SK-N-SH (cell line): ENCODE results near the gene UBE2E1. TPM values are rescaled to one million over a fixed set of nuclear protein-coding genes. Genes with fewer than 3 reads are reported as not detected.
"Not testable (repeated sequence)": the region's sequence is repeated elsewhere in the genome, so short reads cannot be mapped to it uniquely, and the experiment has no call there.

ENCODE experiments used
- CTCF ChIA-PET: fragments of 300-600, 350-600 bp; formaldehyde crosslinking; extraction: SDS; loops from one replicate; lab custom pipeline; 2021; lab: Yijun Ruan, JAX
- POLR2A ChIA-PET: fragments of 350-600 bp; sonication (Branson Sonifier 250); formaldehyde crosslinking; extraction: SDS; loops from one replicate; lab custom pipeline; 2020; ENCODE audit warnings: antibody characterized with exemption, inconsistent platforms; lab: Yijun Ruan, JAX
- DNase-seq: peaks from one replicate; pipeline ENCODE4 v3.0.0; 2012
- H2AFZ ChIP-seq: fragments of 200-600 bp; sonication (generic); 2 replicates; pipeline ENCODE4 v1.8.1; 2016; ENCODE audit warnings: antibody characterized with exemption, mild to moderate bottlenecking, low read depth
- H3F3A ChIP-seq: fragments of 200-600 bp; sonication (generic); replicated peaks from 2 replicates; pipeline ENCODE3; 2016; ENCODE audit warnings: antibody characterized with exemption, mild to moderate bottlenecking; ENCODE audit not compliant: insufficient read depth
- H3K27ac ChIP-seq, 2 experiments: fragments of 200-500 bp in 1 of 2; fragments of 200-600 bp in 1 of 2; sonication (Bioruptor generic) in 1 of 2; sonication (generic), shearing (Covaris generic) in 1 of 2; 2 replicates each; pipeline versions ENCODE4 v1.5.1 to v1.6.1; 2014 to 2016; ENCODE audit warnings: low read depth in 2 of 2, inconsistent platforms in 1 of 2, low read length in 1 of 2, mild to moderate bottlenecking in 1 of 2, mixed read lengths in 1 of 2
- H3K27me3 ChIP-seq: fragments of 200-600 bp; sonication (generic), shearing (Covaris generic); 2 replicates; pipeline ENCODE4 v1.6.1; 2016; ENCODE audit warnings: mixed run types; ENCODE audit not compliant: insufficient read depth
- H3K36me3 ChIP-seq, 2 experiments: fragments of 200-500 bp in 1 of 2; fragments of 200-600 bp in 1 of 2; sonication (Bioruptor generic) in 1 of 2; sonication (generic) in 1 of 2; replicated peaks in 1 of 2; 2 replicates each; pipeline versions ENCODE3 to v1.5.1; 2014 to 2016; ENCODE audit warnings: low read length in 1 of 2, mild to moderate bottlenecking in 1 of 2; ENCODE audit not compliant: insufficient read depth in 2 of 2, control insufficient read depth in 1 of 2
- H3K4me1 ChIP-seq, 2 experiments: fragments of 200-500 bp in 1 of 2; fragments of 200-600 bp in 1 of 2; sonication (Bioruptor generic) in 1 of 2; sonication (generic), shearing (Covaris generic) in 1 of 2; 2 replicates each; pipeline versions ENCODE4 v1.5.1 to v1.6.1; 2014 to 2016; ENCODE audit warnings: low read depth in 1 of 2, low read length in 1 of 2, mixed run types in 1 of 2; ENCODE audit not compliant: insufficient read depth in 2 of 2, control insufficient read depth in 1 of 2
- H3K4me2 ChIP-seq: fragments of 200-600 bp; sonication (generic), shearing (Covaris generic); 2 replicates; pipeline ENCODE4 v1.6.1; 2017; ENCODE audit warnings: mixed run types
- H3K4me3 ChIP-seq, 2 experiments: fragments of 200-500 bp in 1 of 2; fragments of 200-600 bp in 1 of 2; sonication (Bioruptor generic) in 1 of 2; sonication (generic), shearing (Covaris generic) in 1 of 2; 2 replicates each; pipeline versions ENCODE4 v1.5.1 to v1.8.1; 2014 to 2016; ENCODE audit warnings: low read depth in 2 of 2, inconsistent platforms in 1 of 2, low read length in 1 of 2, mild to moderate bottlenecking in 1 of 2, mixed read lengths in 1 of 2, moderate library complexity in 1 of 2
- H3K79me2 ChIP-seq: fragments of 200-600 bp; sonication (generic); 2 replicates; pipeline ENCODE4 v1.8.1; 2017; ENCODE audit warnings: mild to moderate bottlenecking; ENCODE audit not compliant: insufficient read depth
- H3K9ac ChIP-seq: fragments of 200-600 bp; sonication (generic); 2 replicates; pipeline ENCODE4 v1.6.1; 2017; ENCODE audit warnings: mixed run types
- H3K9me2 ChIP-seq: fragments of 200-600 bp; sonication (generic); 2 replicates; pipeline ENCODE4 v1.6.1; 2017; ENCODE audit warnings: mixed run types
- H3K9me3 ChIP-seq: fragments of 200-600 bp; sonication (generic); 2 replicates; pipeline ENCODE4 v1.6.1; 2017; ENCODE audit warnings: mixed run types, mild to moderate bottlenecking, moderate library complexity
- H4K20me1 ChIP-seq: fragments of 200-600 bp; sonication (generic); 2 replicates; pipeline ENCODE4 v1.6.1; 2017; ENCODE audit warnings: mild to moderate bottlenecking, mixed run types; ENCODE audit not compliant: insufficient read depth
- FOSL2 ChIP-seq: IDR thresholded peaks from 2 replicates; pipeline ENCODE4 v1.4.0; 2012; ENCODE audit warnings: low read depth, mild to moderate bottlenecking, moderate library complexity, borderline replicate concordance
- FOXM1 ChIP-seq: IDR thresholded peaks from 2 replicates; pipeline ENCODE4 v1.4.0; 2012; ENCODE audit warnings: low read depth, mild to moderate bottlenecking
- GABPA ChIP-seq: IDR thresholded peaks from 2 replicates; pipeline ENCODE4 v1.4.0; 2012; ENCODE audit warnings: low read depth, mild to moderate bottlenecking
- GATA2 ChIP-seq: sonication (generic); formaldehyde crosslinking; IDR thresholded peaks from 2 replicates; pipeline ENCODE4 v1.5.0; 2020; ENCODE audit warnings: mild to moderate bottlenecking, missing genetic modification reagents
- JUND ChIP-seq: IDR thresholded peaks from 2 replicates; pipeline ENCODE4 v1.4.0; 2012
- MAX ChIP-seq: IDR thresholded peaks from 2 replicates; pipeline ENCODE4 v1.4.0; 2012; ENCODE audit warnings: low read depth
- MXI1 ChIP-seq: IDR thresholded peaks from 2 replicates; pipeline ENCODE4 v1.6.1; 2012; ENCODE audit warnings: mild to moderate bottlenecking, low read depth, low read length, improper control_type of control experiment
- NFIC ChIP-seq: IDR thresholded peaks from 2 replicates; pipeline ENCODE4 v1.4.0; 2012; ENCODE audit warnings: borderline replicate concordance
- NRF1 ChIP-seq: IDR thresholded peaks from 2 replicates; pipeline ENCODE4 v1.6.1; 2012; ENCODE audit warnings: low read depth, mild to moderate bottlenecking, low read length
- RFX5 ChIP-seq: IDR thresholded peaks from 2 replicates; pipeline ENCODE4 v1.6.1; 2012; ENCODE audit warnings: mild to moderate bottlenecking, improper control_type of control experiment, low read length
- SIN3A ChIP-seq: IDR thresholded peaks from 2 replicates; pipeline ENCODE4 v1.6.1; 2012; ENCODE audit warnings: low read depth, mild to moderate bottlenecking, low read length, moderate library complexity, borderline replicate concordance
- TCF12 ChIP-seq: IDR thresholded peaks from 2 replicates; pipeline ENCODE4 v1.4.0; 2012
- TEAD4 ChIP-seq: IDR thresholded peaks from 2 replicates; pipeline ENCODE4 v1.4.0; 2012; ENCODE audit warnings: mild to moderate bottlenecking, borderline replicate concordance; ENCODE audit not compliant: insufficient read depth
- USF2 ChIP-seq: fragments of 150-350 bp; IDR thresholded peaks from 2 replicates; pipeline ENCODE4 v1.6.1; 2017; ENCODE audit warnings: antibody characterized with exemption, low read length, low read depth, borderline replicate concordance
- WGBS: methylation state at CpG from one replicate; pipeline ENCODE4 v1.1.6; 2017; ENCODE audit warnings: low lambda C conversion rate; 5-methylcytosine and 5-hydroxymethylcytosine counted together
- polyA plus RNA-seq, 3 experiments: library from polyadenylated mRNA; depleted of rRNA; stranded (reverse); fragments of >200 nt; gene quantifications; 2 replicates each; pipeline ENCODE4 v1.2.3, GENCODE V29; 2012
- TF ChIP-seq, protein P1 (sequence below): IDR thresholded peaks from 2 replicates; pipeline ENCODE4 v1.6.1; 2012; ENCODE audit warnings: mild to moderate bottlenecking, low read depth, low read length, moderate library complexity
- TF ChIP-seq, protein P2 (sequence below): IDR thresholded peaks from 2 replicates; pipeline ENCODE4 v1.4.0; 2012; ENCODE audit warnings: low read depth, borderline replicate concordance

The UBE2E1 gene
- polyA plus RNA-seq, 1 of the 3 experiments (the other 2 are of a cell fraction) = 59.9 TPM

- Histone ChIP-seq H4K20me1 (peaks cover 39% of the 10 kb centered on the region; the same call in 1 of the 2 replicates), H3K79me2 (peaks cover 24% of the 10 kb centered on the region), H3K4me1 (peaks cover 9 to 11% of the 10 kb centered on the region in 2 experiments; a peak in 2 of 4 replicates)
- H3K27ac ChIP-seq, H3F3A ChIP-seq, H3K9me2 ChIP-seq, H3K9ac ChIP-seq, H3K36me3 ChIP-seq, H3K4me3 ChIP-seq, POLR2A ChIA-PET, H3K27me3 ChIP-seq, H3K4me2 ChIP-seq, DNase-seq, H3K9me3 ChIP-seq, H2AFZ ChIP-seq: not testable (repeated sequence)
- 100% methylated on average over 1 of the region's 5 CpGs for WGBS
- CTCF ChIA-PET = interaction anchor here (2.6 kb wide), 1 partner anchor 18 kb away, joined by 8 read pairs; no protein-coding TSS in a partner anchor
Measured at GRCh38 chr3:23870663-23871043, 64.9 kb downstream of the UBE2E1 start.

- H3K4me1 ChIP-seq, H3K9me3 ChIP-seq, H3K4me3 ChIP-seq, H3K4me2 ChIP-seq, H3K27me3 ChIP-seq, POLR2A ChIA-PET, H2AFZ ChIP-seq, H3K9me2 ChIP-seq, H3K27ac ChIP-seq, DNase-seq, CTCF ChIA-PET, H3K9ac ChIP-seq, H3F3A ChIP-seq, H3K36me3 ChIP-seq: not testable (repeated sequence)
- H3K79me2 ChIP-seq = peaks cover 27% of the 10 kb centered on the region
- 98% methylated on average over 8 of the region's 34 CpGs for WGBS
- H4K20me1 ChIP-seq = peaks cover 37% of the 10 kb centered on the region; the same call in 1 of the 2 replicates
Measured at GRCh38 chr3:23871361-23871760, 65.6 kb downstream of the UBE2E1 start.

- no peaks in the 10 kb centered on the region for H3K9me3 ChIP-seq
- ChIA-PET CTCF (no interaction called here), POLR2A (no interaction called here)
- H2AFZ ChIP-seq = no peak overlapping the region
- no peak for TF ChIP-seq RFX5
- TF ChIP-seq FOSL2 = no peak
- no peak for TF ChIP-seq NFIC
- no peak for TF ChIP-seq MAX
- no peak for TF ChIP-seq JUND
- TF ChIP-seq GABPA = no peak
- no peak for TF ChIP-seq SIN3A
- no peak for TF ChIP-seq TCF12
- TF ChIP-seq MXI1 = no peak
- TF ChIP-seq GATA2 (CRISPR knock-in tag) = no peak
- TF ChIP-seq, protein P1, sequence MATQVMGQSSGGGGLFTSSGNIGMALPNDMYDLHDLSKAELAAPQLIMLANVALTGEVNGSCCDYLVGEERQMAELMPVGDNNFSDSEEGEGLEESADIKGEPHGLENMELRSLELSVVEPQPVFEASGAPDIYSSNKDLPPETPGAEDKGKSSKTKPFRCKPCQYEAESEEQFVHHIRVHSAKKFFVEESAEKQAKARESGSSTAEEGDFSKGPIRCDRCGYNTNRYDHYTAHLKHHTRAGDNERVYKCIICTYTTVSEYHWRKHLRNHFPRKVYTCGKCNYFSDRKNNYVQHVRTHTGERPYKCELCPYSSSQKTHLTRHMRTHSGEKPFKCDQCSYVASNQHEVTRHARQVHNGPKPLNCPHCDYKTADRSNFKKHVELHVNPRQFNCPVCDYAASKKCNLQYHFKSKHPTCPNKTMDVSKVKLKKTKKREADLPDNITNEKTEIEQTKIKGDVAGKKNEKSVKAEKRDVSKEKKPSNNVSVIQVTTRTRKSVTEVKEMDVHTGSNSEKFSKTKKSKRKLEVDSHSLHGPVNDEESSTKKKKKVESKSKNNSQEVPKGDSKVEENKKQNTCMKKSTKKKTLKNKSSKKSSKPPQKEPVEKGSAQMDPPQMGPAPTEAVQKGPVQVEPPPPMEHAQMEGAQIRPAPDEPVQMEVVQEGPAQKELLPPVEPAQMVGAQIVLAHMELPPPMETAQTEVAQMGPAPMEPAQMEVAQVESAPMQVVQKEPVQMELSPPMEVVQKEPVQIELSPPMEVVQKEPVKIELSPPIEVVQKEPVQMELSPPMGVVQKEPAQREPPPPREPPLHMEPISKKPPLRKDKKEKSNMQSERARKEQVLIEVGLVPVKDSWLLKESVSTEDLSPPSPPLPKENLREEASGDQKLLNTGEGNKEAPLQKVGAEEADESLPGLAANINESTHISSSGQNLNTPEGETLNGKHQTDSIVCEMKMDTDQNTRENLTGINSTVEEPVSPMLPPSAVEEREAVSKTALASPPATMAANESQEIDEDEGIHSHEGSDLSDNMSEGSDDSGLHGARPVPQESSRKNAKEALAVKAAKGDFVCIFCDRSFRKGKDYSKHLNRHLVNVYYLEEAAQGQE = no peak
- TF ChIP-seq TEAD4 = no peak
- TF ChIP-seq, protein P2, sequence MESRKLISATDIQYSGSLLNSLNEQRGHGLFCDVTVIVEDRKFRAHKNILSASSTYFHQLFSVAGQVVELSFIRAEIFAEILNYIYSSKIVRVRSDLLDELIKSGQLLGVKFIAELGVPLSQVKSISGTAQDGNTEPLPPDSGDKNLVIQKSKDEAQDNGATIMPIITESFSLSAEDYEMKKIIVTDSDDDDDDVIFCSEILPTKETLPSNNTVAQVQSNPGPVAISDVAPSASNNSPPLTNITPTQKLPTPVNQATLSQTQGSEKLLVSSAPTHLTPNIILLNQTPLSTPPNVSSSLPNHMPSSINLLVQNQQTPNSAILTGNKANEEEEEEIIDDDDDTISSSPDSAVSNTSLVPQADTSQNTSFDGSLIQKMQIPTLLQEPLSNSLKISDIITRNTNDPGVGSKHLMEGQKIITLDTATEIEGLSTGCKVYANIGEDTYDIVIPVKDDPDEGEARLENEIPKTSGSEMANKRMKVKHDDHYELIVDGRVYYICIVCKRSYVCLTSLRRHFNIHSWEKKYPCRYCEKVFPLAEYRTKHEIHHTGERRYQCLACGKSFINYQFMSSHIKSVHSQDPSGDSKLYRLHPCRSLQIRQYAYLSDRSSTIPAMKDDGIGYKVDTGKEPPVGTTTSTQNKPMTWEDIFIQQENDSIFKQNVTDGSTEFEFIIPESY = no peak
- no peak for TF ChIP-seq FOXM1
- TF ChIP-seq NRF1 = no peak
- no peak for TF ChIP-seq USF2
- no peak for DNase-seq
- H3K4me2 ChIP-seq = no peak overlapping the region
- peaks cover 6 to 15% of the 10 kb centered on the region in 2 experiments for H3K4me1 ChIP-seq
- H3K27me3 ChIP-seq = no peaks in the 10 kb centered on the region
- H3K4me3 ChIP-seq = no peak overlapping the region
- no peak overlapping the region for H3K9ac ChIP-seq
- H3K9me2 ChIP-seq = no peaks in the 10 kb centered on the region
- no peak overlapping the region for H3K27ac ChIP-seq
- peaks cover 42% of the 10 kb centered on the region for H4K20me1 ChIP-seq
- WGBS = 100% methylated on average over 3 of the region's 3 CpGs
- peaks cover 31% of the 10 kb centered on the region for H3K79me2 ChIP-seq
- H3F3A ChIP-seq = no peaks in the 10 kb centered on the region
- no peaks in the 10 kb centered on the region for H3K36me3 ChIP-seq
Measured at GRCh38 chr3:23872330-23872729, 66.6 kb downstream of the UBE2E1 start.
